Left kidney (tissue), 2 donors: Measurements from ENCODE around the gene OPN1MW2. TPM values are rescaled to one million over a fixed set of nuclear protein-coding genes. Genes with fewer than 3 reads are reported as not detected.
"Not testable (repeated sequence)": the region's sequence is repeated elsewhere in the genome, so short reads cannot be mapped to it uniquely, and the experiment has no call there.

Source experiments
- DNase-seq: peaks from one replicate; pipeline ENCODE4 v3.0.0-alpha.2; 2013
- polyA plus RNA-seq: library from polyadenylated mRNA; unstranded; fragments of 120-200 nt; gene quantifications from one replicate; pipeline ENCODE4 v1.2.1, GENCODE V29; 2013; ENCODE audit not compliant: insufficient read length

Gene OPN1MW2
- polyA plus RNA-seq, 1 donor: not detected

DNA sequence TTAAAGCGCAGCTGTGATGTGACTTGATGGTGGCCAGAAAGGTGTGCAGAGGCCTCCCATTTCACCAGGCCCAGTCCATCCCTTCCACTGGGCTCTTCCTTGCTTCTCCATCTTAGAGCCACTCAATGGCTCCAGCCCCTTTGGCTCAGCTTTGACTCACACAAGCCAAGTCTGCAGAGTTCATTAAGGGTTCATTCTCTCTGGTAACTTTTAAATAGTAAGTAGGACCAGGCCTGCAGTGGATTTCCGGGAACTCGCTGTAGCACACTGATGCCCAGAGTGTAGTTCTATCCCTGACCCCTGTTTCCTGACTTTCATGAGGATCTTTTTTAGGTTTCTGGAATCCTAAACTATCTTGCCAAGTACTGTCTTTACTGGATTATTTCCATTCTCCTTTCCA is 49.7 kb downstream of the OPN1MW2 start:
- DNase-seq: not testable (repeated sequence)

Other genes starting within 250 kb of the OPN1MW2 start
- 43.2 TPM for gene HCFC1, start 247.9 kb upstream of the OPN1MW2 start, polyA plus RNA-seq
- 5.2 TPM for gene TMEM187, start 247.0 kb upstream of the OPN1MW2 start, polyA plus RNA-seq
- gene IRAK1, start 199.9 kb upstream of the OPN1MW2 start, polyA plus RNA-seq: 54.3 TPM
- 29.0 TPM for gene MECP2, start 122.0 kb upstream of the OPN1MW2 start, polyA plus RNA-seq
- gene OPN1LW, start 75.5 kb upstream of the OPN1MW2 start, polyA plus RNA-seq: not detected
- not detected for gene OPN1MW, start 37.2 kb upstream of the OPN1MW2 start, polyA plus RNA-seq
- gene OPN1MW3, start 37.8 kb downstream of the OPN1MW2 start, polyA plus RNA-seq: not detected
- gene TEX28, start 75.4 kb downstream of the OPN1MW2 start, polyA plus RNA-seq: not detected
- gene TKTL1, start 76.0 kb downstream of the OPN1MW2 start, polyA plus RNA-seq: 0.28 TPM
- gene FLNA, start 154.9 kb downstream of the OPN1MW2 start, polyA plus RNA-seq: 416 TPM
- gene EMD, start 159.5 kb downstream of the OPN1MW2 start, polyA plus RNA-seq: 68.2 TPM
- 2,735 TPM for gene RPL10, start 178.6 kb downstream of the OPN1MW2 start, polyA plus RNA-seq
- gene DNASE1L1, start 189.5 kb downstream of the OPN1MW2 start, polyA plus RNA-seq: 13.1 TPM
- gene TAFAZZIN, start 191.8 kb downstream of the OPN1MW2 start, polyA plus RNA-seq: 39.1 TPM
- gene ATP6AP1, start 208.9 kb downstream of the OPN1MW2 start, polyA plus RNA-seq: 140 TPM
- gene GDI1, start 217.4 kb downstream of the OPN1MW2 start, polyA plus RNA-seq: 126 TPM
- gene FAM50A, start 224.4 kb downstream of the OPN1MW2 start, polyA plus RNA-seq: 49.6 TPM
- gene PLXNA3, start 238.5 kb downstream of the OPN1MW2 start, polyA plus RNA-seq: 60.5 TPM